Esophagus muscularis mucosa (tissue), 3 donors: ENCODE measurements around the gene KIF26B.

Source experiments
- CTCF ChIP-seq, 3 experiments: fragments of 200-600 bp in 2 of 3; fragments of 450-650 bp in 1 of 3; sonication (generic) in 2 of 3; IDR thresholded peaks; one replicate each; pipeline ENCODE4 v1.5.1; 2017 to 2019; ENCODE audit warnings: antibody characterized with exemption in 3 of 3, mild to moderate bottlenecking in 2 of 3, moderate library complexity in 1 of 3
- POLR2AphosphoS5 ChIP-seq, 2 donors: sonication (generic); formaldehyde crosslinking; IDR thresholded peaks; one replicate each; pipeline ENCODE4 v1.6.1; 2017; ENCODE audit warnings: antibody characterized with exemption in 2 of 2

GRCh38 chr1:245118806-245119205 lies 36.0 kb upstream of the KIF26B start:
- no peak for TF ChIP-seq CTCF (IDR thresholded peaks at IDR 0.05)
- TF ChIP-seq POLR2AphosphoS5 (IDR thresholded peaks at IDR 0.05): no peak
